GM18519 (cell line): Measurements from ENCODE around the gene DCANP1.

Experiments
- ATAC-seq: cut with Tn5 transposase; IDR thresholded peaks from one replicate; pipeline ENCODE4 v1.9.1; 2021; ENCODE audit warnings: mild to moderate bottlenecking, moderate library complexity; ENCODE audit not compliant: unreplicated experiment, low FRiP score

The DCANP1 gene

GRCh38 chr5:135481387-135481786 is 34.2 kb upstream of the DCANP1 start:
- no peak for ATAC-seq

GRCh38 chr5:135480511-135480910 is 33.4 kb upstream of the DCANP1 start:
- ATAC-seq, result no peak

GRCh38 chr5:135478938-135479337 is 31.8 kb upstream of the DCANP1 start:
- ATAC-seq, result no peak

GRCh38 chr5:135477613-135478066 is 30.5 kb upstream of the DCANP1 start:
- no peak for ATAC-seq

- ATAC-seq, result no peak
Observed at GRCh38 chr5:135476615-135477581, 29.8 kb upstream of the DCANP1 start.

- no peak for ATAC-seq
Observed at GRCh38 chr5:135473956-135474670, 27.0 kb upstream of the DCANP1 start.

GRCh38 chr5:135472141-135472540 is 25.0 kb upstream of the DCANP1 start:
- ATAC-seq, result no peak

- no peak for ATAC-seq
Observed at GRCh38 chr5:135471726-135472125, 24.6 kb upstream of the DCANP1 start.

GRCh38 chr5:135469911-135470310 is 22.8 kb upstream of the DCANP1 start:
- no peak for ATAC-seq

GRCh38 chr5:135468541-135468940 is 21.4 kb upstream of the DCANP1 start:
- ATAC-seq, result no peak

- no peak for ATAC-seq
Observed at GRCh38 chr5:135467871-135468485, 20.8 kb upstream of the DCANP1 start.

GRCh38 chr5:135467051-135467625 is 20.0 kb upstream of the DCANP1 start:
- ATAC-seq, result no peak

GRCh38 chr5:135466178-135467050 is 19.3 kb upstream of the DCANP1 start:
- no peak for ATAC-seq

GRCh38 chr5:135465391-135466122 is 18.4 kb upstream of the DCANP1 start:
- ATAC-seq, result no peak

GRCh38 chr5:135462304-135462703 is 15.2 kb upstream of the DCANP1 start:
- ATAC-seq, result peak; percentile 66

GRCh38 chr5:135461481-135462151 is 14.5 kb upstream of the DCANP1 start:
- ATAC-seq, result no peak

- ATAC-seq, result no peak
Observed at GRCh38 chr5:135460246-135461033, 13.3 kb upstream of the DCANP1 start.

- ATAC-seq, result no peak
Observed at GRCh38 chr5:135458921-135459331, 11.8 kb upstream of the DCANP1 start.
